GM12874 (cell line): ENCODE data around the gene MDGA2.

Experiments used
- CTCF ChIP-seq: IDR thresholded peaks from 2 replicates; pipeline ENCODE4 v1.5.1; 2011; ENCODE audit warnings: low read depth, mild to moderate bottlenecking, control low read depth, low read length, moderate library complexity; ENCODE audit not compliant: insufficient read depth

Gene MDGA2

DNA sequence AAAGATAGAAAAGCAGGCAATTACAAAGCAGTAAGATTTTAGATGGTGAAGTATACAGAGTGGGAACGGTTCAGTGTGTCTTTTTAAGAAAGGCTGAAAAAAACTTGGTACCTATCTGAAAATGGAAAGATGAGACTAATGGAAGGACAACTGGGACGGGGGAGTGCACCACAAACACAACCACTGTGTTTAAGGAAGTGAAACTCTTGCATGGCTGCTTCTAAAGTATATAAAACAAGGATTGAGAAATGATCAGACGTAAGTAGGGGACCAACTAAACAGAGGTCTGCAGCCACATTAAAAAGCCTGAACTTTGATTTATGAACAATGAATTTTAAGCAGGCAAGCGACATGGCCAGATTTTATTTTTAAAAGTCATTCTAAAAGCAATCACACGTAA is 328.6 kb downstream of the MDGA2 start:
- TF ChIP-seq CTCF, result no peak

DNA sequence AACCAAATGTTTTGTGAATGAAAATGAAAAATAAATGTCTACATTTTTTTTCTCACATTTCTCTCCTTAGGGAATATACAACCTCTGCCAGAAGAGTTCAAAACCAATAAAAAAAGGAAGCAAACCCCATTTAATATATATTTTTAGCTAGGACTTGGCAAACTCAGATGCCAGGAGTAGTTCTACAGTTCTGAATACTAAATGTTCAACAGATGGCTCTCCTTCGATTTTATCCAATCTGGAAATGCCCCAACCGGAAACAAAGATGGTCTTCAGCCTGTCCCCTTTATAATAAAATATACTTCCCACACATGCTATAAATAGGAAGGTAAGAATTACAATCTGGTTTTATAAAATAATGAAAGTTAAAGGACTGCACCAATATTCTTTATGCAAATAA is 330.4 kb downstream of the MDGA2 start:
- no peak for TF ChIP-seq CTCF

GRCh38 chr14:47332939-47333338 is 342.5 kb downstream of the MDGA2 start:
- TF ChIP-seq CTCF, result no peak

DNA sequence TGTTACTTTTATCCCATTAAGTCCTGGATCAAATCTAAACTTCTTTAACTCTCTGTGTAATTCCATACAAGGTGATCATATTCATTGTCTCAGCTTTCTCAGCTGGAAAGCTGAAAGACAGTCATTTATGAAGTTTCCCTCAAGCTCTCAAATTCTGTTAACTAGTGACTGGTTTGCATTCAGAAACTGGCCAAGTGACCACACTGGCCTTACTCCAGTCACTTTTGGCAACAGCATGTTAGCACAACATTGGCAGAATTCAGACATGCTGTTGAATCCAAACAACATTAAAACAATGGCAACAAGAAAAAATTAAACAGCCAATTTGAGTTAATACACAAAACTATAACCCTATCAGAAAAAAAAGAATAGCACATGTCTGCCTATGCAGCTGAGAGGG is 343.3 kb downstream of the MDGA2 start:
- no peak for TF ChIP-seq CTCF

DNA sequence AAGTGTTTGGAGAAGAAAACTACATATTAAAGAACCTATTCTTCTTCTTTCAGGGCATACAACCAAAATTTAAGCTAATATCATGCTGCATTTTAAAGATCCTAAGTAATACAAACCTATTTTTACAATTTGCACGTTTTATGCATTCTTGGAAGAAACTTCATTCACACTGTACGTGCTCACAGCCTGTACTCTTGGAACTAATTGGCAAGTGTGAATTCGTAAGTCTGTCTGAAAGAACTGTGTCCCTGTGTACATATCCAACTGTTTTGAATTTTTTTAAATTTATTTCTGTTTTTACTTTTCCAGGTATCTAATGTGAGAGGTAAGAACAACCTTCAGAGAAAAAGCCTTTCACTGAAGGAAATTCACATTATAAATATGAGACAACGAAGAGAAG is 347.0 kb downstream of the MDGA2 start:
- TF ChIP-seq CTCF, result no peak

DNA sequence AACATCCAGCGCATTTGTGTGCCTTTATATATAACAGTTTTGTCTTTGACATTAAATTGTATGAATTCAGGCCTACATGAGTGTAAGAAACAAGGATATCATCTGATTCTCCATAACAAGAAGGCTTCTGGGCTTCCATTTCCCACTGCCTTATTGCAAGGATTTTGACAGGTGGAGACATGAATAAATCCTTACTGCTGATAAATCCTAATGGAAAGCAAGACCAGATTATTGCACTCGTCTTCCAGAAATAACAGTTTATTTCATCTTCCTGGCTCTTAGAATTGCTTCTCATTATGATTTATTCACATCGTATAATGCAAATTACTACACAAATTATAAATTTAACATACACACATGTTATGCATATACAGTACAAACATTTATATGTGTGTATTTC is 348.1 kb downstream of the MDGA2 start:
- TF ChIP-seq CTCF, result no peak

- TF ChIP-seq CTCF, result no peak
Measured at GRCh38 chr14:47322751-47323150, 352.7 kb downstream of the MDGA2 start.

GRCh38 chr14:47302121-47302520 is 373.3 kb downstream of the MDGA2 start:
- no peak for TF ChIP-seq CTCF
